ENCODE measurements around the gene ADORA2A. TPM values are rescaled to one million over a fixed set of nuclear protein-coding genes. Genes with fewer than 3 reads are reported as not detected.

ADORA2A gene
- total RNA-seq, 1 experiment from 2014 or later: 3.5 TPM

DNA sequence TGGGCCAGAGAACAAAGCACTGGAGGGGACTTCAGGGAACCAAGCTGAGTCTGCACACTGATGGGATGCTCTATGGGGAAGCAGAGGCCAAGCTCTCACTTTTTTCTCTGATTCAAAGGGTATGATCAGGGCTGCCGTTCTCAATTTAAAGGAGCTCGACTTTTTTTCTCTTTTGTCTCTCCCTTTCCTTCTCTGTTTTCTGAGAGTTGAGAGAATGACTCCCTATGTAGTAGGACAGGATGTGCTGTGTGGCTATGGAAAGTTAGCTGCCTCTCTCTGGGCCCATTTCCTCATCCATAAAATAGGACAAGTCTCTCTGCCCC is 7.9 kb downstream of the ADORA2A start:
- Histone ChIP-seq H3K9ac (ENCODE audit: extremely low read depth, insufficient read length, low read length) (no peak overlapping the region), H4K8ac (replicated peaks; ENCODE audit: insufficient read length, low read depth, low read length) (no peak overlapping the region), H2BK5ac (ENCODE audit: insufficient read length, low read length) (no peak overlapping the region), H3K23me2 (ENCODE audit: insufficient read length, low read depth, low read length, poor library complexity, severe bottlenecking) (no peaks in the 10 kb centered on the region), H2BK20ac (ENCODE audit: low read depth, low read length, poor library complexity, severe bottlenecking) (no peak overlapping the region), H2BK12ac (ENCODE audit: insufficient read length, low read depth, low read length) (no peak overlapping the region), H3K79me2 (ENCODE audit: insufficient read depth, low read length) (no peaks in the 10 kb centered on the region), H3K4ac (ENCODE audit: low read depth, low read length) (no peak overlapping the region), H3K27ac (ENCODE audit: insufficient read length, low read depth, low read length) (no peak overlapping the region), H3K27me3 (ENCODE audit: insufficient read depth, low read length) (no peaks in the 10 kb centered on the region), H3K9me3 (ENCODE audit: control insufficient read depth, low read depth, low read length) (no peaks in the 10 kb centered on the region), H3K56ac (ENCODE audit: insufficient read length, low read depth, low read length) (no peak overlapping the region), H3K79me1 (ENCODE audit: insufficient read depth, low read depth, low read length, poor library complexity, severe bottlenecking) (no peaks in the 10 kb centered on the region), H2BK120ac (ENCODE audit: low read depth, low read length, poor library complexity, severe bottlenecking) (no peak overlapping the region), H4K5ac (ENCODE audit: insufficient read length, low read depth, low read length) (no peak overlapping the region), H3K4me2 (ENCODE audit: insufficient read depth, insufficient read length, low read length) (no peak overlapping the region), H3K14ac (ENCODE audit: insufficient read depth, low read length) (no peak overlapping the region), H2BK15ac (ENCODE audit: low read depth, low read length) (no peak overlapping the region), H4K91ac (ENCODE audit: insufficient read length, low read depth, low read length) (no peak overlapping the region), H3T11ph (ENCODE audit: low read length) (no peak overlapping the region), H3K23ac (ENCODE audit: insufficient read length, low read depth, low read length) (no peak overlapping the region), H4K20me1 (ENCODE audit: control insufficient read depth, insufficient read depth, insufficient read length) (peaks cover 2% of the 10 kb centered on the region), H2AFZ (ENCODE audit: low read length) (no peak overlapping the region), H3K4me1 (ENCODE audit: insufficient read depth, low read length) (no peaks in the 10 kb centered on the region), H2AK5ac (ENCODE audit: insufficient read length, low read length) (no peak overlapping the region), H3K18ac (ENCODE audit: insufficient read length, low read depth, low read length) (no peak overlapping the region)
- no peak overlapping the region for H3K4me3 Mint-ChIP-seq
- DNase-seq: no peak
- no peaks in the 10 kb centered on the region; the same call in none of the 2 replicates for H3K27me3 Mint-ChIP-seq (ENCODE audit: low read depth)
- TF ChIP-seq, protein P1, sequence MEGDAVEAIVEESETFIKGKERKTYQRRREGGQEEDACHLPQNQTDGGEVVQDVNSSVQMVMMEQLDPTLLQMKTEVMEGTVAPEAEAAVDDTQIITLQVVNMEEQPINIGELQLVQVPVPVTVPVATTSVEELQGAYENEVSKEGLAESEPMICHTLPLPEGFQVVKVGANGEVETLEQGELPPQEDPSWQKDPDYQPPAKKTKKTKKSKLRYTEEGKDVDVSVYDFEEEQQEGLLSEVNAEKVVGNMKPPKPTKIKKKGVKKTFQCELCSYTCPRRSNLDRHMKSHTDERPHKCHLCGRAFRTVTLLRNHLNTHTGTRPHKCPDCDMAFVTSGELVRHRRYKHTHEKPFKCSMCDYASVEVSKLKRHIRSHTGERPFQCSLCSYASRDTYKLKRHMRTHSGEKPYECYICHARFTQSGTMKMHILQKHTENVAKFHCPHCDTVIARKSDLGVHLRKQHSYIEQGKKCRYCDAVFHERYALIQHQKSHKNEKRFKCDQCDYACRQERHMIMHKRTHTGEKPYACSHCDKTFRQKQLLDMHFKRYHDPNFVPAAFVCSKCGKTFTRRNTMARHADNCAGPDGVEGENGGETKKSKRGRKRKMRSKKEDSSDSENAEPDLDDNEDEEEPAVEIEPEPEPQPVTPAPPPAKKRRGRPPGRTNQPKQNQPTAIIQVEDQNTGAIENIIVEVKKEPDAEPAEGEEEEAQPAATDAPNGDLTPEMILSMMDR (conservative IDR thresholded peaks at IDR 0.05): no peak
- no CpG with 5 or more reads among the region's 2 CpGs for WGBS (ENCODE audit: extremely low coverage, insufficient read length, low lambda C conversion rate)
- H3K36me3 Mint-ChIP-seq (ENCODE audit: insufficient read depth in 1 of 3, low read depth in 3 of 3): no peaks in the 10 kb centered on the region
- H3K9me3 Mint-ChIP-seq: no peaks in the 10 kb centered on the region
- peaks cover 2 to 14% of the 10 kb centered on the region in 2 experiments; a peak in 3 of 4 replicates for H3K4me1 Mint-ChIP-seq
- H3K27ac Mint-ChIP-seq: no peak overlapping the region

Data from H9 (cell line).